KG1 (cell line): ENCODE results near the gene CDYL.

Experiments
- DNase-seq: peaks from one replicate; lab custom pipeline; 2025; lab: John Stamatoyannopoulos, UW

The CDYL gene

DNA sequence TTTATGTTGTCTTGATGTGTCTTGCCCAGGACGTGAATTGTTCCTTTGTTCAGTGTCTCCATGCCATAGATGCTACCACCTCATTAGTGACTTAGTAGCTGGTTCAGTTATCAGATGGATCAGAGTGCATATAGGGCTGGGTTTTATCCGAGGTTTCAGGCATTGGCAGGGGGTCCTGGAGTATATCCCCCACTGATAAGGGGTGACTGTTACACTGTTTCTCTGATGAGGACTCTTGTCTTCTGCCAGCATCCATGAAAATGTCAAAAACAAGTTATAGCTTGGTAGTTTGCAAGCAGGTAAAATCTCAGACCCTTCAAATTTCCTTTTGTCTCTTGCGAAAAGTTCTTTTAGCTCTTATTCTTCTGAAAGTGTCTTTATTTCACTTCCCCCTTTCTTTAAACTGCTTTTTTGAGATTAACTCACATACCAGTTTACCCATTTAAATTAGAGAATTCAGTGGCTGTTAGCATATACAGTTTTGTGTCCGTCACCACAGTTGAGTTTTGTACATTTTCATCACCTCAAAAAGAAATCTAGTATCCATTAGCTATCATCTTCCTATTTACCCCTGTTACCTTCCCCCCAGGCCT lies 109.2 kb downstream of the CDYL start:
- no peak for DNase-seq

DNA sequence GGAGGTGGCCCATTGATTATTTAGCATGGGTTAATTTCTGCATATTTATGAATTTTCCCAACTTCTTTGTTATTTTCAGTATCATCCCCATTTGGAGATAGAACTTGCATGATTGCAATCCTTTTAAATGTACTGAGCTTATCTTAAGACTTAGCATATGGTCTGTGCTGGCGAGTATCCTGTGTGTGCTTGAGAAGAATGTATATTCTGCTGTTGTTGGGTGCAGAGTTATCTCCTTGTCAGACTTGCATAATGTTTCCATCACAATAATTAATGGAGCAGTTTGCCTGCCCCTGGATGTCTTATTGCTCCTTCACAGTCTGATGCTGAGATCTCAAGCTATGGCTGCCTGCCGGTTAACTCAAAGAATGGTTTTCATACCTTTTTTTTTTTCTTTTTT lies 112.6 kb downstream of the CDYL start:
- no peak for DNase-seq

DNA sequence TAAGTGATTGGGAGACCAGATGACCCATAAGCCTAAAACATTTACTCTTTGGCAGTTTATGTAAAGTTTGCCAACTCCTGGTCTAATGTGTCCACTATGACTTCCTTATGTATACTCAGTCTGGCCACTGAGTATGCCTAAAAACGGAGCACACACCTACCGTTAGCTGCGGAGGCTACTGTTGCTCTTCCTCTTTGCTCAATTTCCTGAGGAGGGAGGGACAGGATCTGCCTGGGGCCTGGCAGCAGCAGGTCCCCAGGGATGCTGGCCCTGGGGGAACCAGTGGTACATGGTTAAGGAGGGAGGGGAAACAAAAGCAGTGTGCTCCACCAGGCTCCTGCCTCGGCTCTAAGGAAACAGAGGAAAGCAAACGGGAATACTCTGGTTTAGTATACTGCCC lies 113.5 kb downstream of the CDYL start:
- no peak for DNase-seq

DNA sequence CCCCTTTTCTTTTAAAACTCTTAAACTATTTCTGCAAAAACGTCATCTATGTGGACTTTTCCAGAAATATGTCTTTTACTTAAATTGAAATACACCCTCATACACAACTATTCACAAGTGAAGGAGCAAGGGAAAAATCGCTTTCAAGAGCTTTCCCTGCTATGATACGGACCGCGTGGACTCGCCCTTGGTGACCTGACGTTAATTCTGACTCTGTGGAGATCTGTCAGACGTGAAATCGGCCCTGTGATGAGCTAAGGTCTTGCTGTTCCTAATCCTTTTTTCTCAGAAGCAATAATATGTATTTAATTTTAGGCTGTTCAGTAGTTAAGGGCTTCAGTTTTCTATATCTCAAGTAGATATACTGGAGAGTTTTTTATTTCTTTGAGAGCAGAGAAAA lies 114.0 kb downstream of the CDYL start:
- no peak for DNase-seq

DNA sequence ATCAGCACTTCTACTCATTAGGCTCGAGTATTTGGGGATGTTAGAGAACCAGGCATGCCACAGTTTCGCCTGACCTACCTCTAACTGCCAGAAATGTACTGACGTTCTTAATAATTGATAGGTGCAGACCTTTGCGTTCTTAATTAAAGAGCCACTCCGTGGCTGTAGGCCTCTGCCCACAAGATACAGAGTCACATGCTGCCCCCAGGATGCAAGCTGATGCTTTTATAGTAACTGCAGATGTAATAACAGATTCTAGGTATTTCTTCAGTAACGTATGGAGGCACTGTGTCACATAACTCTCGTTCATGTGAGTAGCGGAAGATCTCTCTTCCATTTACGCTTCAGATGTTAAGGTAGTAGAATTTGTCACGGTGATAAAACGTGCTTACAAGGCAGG lies 114.4 kb downstream of the CDYL start:
- no peak for DNase-seq

DNA sequence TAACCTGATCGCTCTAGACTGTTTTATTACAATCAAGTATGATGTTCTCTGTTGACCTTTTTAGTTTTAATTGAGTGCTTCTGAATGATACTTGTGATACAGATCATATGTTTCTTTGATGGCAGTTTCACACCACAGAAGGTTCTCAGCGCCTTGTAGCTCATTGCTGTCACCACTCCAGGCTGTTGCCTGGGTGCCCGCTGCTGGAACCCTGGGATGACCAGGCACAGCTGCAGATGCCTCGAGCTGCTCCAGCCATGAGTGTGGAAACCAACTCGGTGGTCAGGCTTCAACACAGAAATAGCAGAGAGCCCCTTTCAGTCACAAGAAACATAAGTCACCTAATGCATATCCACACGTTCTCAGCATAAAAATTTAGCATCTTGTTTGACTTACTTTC lies 114.9 kb downstream of the CDYL start:
- no peak for DNase-seq

DNA sequence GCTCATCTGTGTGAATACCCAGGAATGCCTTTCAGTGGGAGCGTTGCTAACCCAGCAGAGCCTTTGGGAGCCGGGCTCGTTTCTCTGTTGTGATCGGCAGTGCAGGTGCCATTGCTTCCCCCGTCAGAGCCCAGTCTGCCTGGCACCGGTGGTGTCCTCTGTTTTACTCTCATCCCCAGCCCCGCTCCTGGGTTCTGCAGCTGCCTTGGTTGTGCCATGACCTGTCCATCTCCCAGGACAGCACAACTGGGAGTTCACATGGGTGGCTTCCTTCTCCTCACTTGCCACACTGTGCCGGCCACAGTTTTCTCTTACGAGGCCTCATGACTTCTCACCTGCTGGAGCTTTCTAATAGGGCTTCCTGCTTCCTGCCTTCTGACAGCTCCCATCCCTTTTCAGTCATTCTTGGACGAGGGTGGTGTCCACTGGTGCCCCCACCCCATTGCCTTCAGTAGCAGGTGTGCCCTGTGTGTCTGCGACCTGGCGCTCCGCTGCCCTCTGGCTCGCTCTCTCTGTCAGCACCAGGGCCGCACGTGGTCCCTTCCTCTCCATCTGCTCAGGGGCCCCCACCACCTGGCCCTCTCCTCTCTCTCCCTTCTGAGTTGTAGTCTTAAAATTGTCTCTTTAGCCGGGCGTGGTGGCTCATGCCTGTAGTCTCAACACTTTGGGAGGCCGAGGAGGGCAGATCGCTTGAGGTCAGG lies 116.7 kb downstream of the CDYL start:
- DNase-seq: no peak

DNA sequence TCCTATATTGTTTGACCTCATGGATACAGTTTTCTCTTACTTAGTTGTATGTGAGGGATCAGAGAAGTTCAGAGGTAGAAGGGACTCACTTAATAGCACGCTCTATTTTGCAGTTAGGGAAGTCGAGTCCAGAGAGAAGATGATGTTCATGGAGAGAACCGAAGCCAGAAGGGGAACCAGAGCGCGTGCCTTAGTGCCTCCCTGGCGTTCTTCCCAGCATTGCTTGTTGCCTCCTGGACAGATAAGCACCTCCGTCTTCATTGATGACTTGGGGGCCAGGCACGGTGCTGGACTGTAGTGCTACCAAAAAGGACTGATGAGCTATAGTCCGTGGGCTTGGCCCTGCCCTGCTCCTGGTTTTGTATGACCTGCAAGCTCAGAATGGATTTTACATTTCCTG lies 117.8 kb downstream of the CDYL start:
- no peak for DNase-seq

DNA sequence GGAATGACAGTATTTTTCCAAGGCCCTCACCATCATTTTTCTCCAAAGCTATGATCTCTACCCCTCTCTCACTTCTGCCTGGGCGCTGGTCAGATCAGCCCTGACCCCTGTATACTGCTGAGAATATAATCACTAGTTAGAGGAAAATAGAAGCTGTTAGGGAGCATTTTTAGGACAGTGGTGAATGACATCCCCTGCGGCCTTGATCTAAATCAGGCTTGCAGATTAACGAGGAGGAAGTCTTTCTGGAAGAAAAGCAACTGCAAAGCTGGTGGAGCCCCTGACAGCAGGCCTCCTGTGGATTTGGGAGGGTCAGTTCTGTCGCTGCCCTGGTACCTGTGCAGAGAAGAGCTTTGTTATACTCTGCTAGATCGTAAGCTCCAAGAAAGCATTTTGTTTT lies 119.8 kb downstream of the CDYL start:
- DNase-seq: no peak

DNA sequence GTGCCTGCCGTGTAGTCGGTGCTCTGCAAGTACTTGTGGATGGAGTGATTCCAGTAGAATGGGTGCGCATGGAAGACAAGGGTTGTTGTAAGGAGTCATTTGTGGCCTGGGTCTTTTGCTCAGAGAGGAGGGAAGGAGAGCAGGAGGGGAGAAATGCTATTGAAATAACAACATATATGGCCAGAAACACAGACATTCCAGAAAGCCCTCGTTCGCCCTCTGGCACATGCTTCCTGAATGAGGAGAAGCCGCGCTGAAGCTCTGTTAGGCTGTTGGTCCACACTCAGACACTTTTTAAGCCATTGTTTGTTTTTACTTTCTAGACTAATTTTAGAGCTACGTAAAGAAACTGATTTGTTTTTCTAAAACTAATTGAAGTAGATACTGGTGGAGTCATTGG lies 120.2 kb downstream of the CDYL start:
- no peak for DNase-seq

DNA sequence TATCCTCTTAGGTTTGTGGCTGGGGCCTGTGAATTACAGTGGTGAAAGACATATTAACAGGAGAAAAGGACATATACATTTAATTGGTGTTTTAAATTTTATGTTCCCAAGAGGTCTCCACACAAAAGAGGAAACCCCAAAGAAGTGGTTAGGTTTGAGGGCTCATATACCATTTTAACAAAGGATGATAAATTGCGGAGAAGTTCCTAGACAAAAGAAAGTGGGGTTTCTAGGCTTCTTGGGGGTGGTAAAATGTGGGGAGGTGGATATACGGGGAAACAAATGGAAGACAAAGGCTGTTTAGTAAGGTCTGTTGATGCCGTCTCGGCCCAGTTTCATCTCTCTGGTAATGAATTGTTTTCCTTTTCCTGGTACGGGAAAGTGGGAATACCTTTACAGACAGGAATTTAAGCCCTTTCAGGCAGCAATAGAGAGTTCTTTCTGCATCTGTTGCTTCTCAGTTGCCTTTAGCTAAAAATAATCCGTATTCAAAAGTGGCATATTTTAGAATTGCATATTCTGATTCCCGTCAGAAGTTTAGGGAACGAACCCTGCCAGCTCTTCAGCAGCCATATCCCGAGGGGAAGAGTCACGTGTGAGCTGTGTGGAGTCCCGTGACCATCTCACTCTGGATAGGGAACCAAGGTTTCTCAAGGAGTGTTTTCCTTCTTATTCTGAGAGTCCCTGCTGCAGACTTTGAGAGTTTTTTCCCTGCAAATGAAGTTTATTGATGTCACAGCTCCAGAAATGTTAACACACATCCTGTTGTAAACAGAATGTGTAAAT lies 123.2 kb downstream of the CDYL start:
- no peak for DNase-seq

DNA sequence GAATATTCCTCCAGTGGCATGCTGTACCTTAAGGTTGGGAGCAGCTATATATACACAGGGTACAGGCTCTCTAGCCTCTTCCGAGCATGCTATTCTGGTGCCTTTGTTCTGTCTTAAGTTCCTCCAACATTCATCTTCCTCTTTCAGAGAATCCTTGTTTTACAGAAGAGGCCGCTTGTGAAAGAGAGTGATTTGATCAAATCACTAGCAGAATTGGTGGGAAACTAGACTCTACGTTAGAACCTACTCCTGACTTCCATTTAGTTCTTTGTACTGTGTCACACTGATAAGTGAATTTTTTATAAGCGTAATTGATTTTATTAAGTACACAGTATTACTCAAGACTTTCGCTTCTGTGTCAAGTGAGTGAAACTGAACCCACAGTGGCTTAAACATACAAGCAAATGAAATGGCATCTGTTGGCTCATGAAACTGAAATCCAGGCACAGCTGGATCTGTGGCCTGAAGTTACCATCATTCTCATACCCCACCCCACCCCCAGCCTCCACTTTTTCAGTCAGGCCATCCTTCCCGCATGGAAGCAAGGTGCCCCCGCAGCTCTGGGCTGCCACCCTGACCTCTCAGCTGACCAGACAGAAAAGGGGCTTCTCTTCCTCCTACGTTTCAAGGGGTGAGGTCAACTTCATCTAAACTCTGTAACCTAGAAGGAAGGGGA lies 125.3 kb downstream of the CDYL start:
- DNase-seq: no peak

DNA sequence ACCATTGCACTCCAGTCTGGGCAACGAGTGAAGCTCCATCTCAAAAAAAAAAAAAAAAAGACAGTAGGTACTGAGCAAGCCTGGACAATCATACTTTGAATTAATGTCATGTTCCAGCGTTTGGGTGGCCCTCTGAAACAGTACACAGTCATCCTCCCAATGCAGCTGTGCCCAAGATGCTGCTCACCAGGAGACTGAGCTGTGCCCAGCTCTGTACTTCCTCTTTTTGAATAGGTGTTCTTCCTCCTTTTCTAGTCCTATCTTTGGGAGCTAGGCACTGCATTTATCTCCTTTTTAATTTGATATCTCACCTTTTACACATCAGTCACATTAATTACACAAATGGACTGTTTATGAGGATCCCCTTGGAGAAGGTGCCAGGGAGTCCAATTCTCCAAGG lies 126.2 kb downstream of the CDYL start:
- DNase-seq: no peak

DNA sequence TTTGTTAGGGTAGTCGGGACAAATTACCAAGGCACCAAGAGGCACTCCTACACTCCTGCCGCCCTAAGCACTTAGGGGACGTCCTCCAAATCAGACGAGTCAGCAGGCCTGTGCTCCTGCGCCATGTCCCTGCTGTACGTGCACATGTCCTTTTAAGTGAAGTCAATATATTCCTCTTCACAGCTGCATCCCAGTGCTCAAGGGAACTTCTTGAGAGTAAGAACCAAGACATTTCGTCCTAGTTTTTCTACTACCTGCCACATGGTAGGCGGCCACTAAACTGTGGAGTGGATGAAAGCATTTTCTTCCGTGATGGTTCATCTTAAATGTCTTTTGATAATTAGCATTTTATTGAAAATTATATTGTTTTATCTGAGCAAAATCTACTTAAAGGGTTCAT lies 126.9 kb downstream of the CDYL start:
- DNase-seq: no peak

DNA sequence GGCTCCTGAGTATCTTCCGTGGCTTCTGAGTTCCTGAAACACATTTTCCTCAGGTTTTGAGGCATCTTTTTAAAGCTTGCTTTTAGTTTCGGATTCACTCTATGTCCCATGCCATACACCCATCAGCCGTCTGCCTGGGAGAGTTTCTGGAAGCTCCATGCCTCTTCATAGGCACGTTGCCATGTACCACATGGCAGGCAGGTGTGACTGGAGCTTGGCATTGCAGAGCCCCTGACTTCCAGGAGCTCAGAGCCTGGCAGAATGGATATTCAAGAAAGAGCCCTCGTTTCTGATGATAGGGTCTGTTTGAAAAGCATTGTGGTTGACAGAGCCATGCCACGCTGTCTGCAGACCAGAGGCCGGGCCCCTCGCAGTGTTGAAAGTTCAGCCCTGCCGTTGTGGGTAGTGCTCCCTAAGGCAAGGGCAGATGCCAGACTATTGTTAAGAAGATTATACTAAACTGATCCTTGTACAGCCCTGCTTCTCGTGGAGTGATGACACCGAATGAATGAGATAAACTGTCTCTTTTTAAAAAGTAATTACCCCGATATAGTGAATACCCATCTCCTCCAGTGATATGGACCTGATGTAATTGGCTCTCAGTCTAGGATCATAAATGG lies 127.7 kb downstream of the CDYL start:
- no peak for DNase-seq

DNA sequence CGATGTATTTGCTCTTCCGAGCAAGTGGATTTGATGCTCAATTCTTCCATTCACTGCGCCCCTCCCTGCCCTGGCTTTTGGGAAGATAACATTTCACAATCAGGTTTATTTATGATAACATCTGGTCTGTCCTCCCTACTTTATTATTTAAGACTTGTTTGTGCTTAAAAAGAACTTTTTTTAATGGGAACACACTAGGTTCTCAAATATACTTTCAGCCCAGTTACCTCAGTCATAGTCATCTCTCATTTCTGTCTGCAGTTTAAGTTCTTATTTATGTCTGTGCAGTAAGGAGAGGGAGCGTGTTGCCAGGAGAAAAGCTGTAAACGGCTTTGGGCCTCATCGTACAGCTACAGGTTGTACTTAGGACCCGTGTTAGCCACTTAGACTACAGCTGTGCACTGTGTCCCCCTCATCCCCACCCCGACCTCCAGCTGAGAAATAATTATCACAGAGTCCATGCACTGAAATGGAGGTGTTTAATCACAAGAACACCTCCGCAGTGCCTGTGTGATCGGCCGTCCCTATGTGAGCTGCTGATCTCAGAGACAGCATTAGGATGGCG lies 128.3 kb downstream of the CDYL start:
- DNase-seq: no peak

DNA sequence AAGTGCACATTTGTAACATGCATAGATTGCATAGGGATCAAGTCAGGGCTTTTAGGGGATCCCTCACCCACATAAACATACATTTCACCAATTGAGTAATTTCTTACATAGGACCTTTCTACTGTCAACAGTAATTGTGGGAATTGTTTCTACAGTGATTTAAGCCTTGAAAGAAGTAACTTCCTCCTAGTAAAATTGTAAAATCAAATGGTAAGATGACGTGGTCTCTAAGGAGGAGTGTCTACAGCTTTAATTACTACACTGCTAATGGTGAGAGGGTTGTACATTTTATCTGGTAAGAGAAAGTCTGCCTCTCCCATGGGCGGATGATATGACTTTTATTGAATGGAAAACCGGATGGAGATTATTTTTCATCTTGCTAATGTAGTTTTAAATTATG lies 129.6 kb downstream of the CDYL start:
- DNase-seq: no peak

DNA sequence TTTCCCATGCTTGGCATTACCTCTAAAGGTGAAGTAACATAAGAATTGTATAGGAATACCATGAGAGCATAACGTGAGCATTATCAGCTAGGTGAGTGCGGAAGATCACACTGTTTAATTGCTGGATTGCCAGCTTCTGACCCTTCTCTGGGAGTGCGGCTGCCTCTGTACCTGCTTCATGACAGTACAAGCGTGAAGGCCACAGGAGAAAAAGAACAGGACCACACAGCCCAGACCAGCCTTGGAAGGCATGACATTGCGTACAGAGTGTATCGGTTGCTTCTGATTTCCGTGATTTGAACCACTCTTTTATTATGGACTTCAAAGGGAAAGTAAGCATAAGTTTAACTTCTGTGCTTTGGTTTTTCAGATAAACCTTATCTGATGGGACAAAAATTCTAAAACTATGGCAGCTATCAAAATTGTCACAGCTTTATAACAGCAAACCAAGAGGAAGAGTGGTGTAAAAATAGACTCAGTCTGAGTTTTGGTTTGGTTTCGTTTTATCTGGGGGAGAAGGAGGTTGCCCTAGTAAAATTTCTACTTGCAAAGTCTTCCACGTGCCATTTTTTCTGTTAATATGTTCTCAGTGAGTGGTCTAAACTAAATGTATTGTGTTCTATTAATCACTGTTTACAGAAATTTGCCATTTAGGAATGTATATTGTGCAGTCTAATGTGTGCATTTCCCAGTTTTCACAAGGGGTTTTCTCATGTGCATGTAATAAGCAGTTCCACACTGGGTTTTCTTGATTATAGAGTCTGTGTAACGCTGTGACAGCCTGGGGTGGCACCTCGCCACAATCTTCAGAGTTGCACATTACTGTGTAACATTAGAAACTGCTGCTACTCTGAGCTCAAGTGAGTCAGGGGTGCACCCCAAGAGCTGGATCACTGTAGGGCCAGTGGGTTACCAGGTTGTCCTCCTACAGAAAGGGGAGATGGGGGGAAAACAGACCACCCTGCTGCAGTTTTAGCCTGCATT lies 130.4 kb downstream of the CDYL start:
- DNase-seq: no peak

DNA sequence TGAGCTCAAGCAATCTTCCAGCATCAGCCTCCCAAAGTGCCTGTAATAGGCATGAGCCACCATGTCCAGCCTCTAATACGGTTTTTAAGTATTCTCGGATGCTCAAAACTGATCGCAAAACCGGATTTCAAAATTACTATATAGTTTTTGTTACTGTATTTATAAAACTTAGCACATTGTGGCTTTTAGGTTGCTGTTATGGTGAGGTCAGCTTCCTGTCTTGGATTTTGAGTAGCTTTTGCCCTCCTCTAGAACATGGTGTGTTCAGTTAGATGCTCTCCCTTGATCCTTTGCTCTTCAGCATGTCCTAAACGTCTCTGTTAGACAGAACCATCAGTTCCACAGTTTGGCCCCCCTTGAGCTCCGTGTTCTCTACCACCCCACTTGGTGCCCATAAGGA lies 131.4 kb downstream of the CDYL start:
- no peak for DNase-seq

DNA sequence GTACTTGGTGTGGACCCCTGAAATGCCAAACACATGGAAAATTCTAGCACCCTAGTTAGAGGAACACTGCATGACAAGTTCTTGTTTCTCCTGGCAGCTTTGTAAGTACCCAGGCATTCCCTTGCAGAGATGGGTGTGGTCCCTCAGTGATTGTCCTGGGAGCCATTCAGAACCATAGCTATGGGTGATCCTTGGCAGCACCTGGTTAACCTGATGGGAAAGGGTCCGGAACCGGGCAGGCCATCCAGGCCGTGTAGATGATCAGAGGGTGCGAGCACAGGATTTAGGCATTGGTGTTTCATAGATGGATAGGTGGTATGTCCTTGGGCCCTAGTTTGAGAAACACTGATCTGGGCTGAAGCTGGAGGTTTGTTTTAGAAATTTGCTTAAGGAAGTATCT lies 131.9 kb downstream of the CDYL start:
- DNase-seq: no peak
